ENCODE results near the gene KMO.
A peak's percentile ranks its signal among the peaks of the same experiment; 100 is the strongest.

The KMO gene

GRCh38 chr1:241532162-241532531 is at the start of gene KMO:
KMO (plus strand) TSS chr1:241532378; CDS start chr1:241532445, 67 bp downstream.
- Histone ChIP-seq H3K4me1 (ENCODE audit: control insufficient read depth in 1 of 2, insufficient read depth in 2 of 2, low read length in 2 of 2) (peaks cover 0 to 3% of the 10 kb centered on the region in 2 donors), H3K27me3 (ENCODE audit: control insufficient read depth in 1 of 2, insufficient read depth in 2 of 2, low read length in 2 of 2) (no peaks in the 10 kb centered on the region), H3K4me3 (ENCODE audit: low read depth in 1 of 2, low read length in 2 of 2) (peak within 1 kb of the TSS; percentile 73 to 84), H3K36me3 (ENCODE audit: control insufficient read depth in 1 of 2, insufficient read depth in 2 of 2, low read length in 2 of 2) (no peaks in the 10 kb centered on the region), H3K9me3 (ENCODE audit: control insufficient read depth in 1 of 2, low read length in 2 of 2) (no peaks in the 10 kb centered on the region), H3K27ac (ENCODE audit: low read depth, low read length) (no peak within 1 kb of the TSS), H3K9ac (ENCODE audit: low read depth in 1 of 2, low read length in 2 of 2) (peak within 1 kb of the TSS; percentile 54 to 59)

GRCh38 chr1:241482761-241483250 is 49.4 kb upstream of the KMO start:
- H3K27ac ChIP-seq (ENCODE audit: low read depth, low read length), result no peak overlapping the region
- no peaks in the 10 kb centered on the region for H3K4me1 ChIP-seq (ENCODE audit: control insufficient read depth in 1 of 2, insufficient read depth in 2 of 2, low read length in 2 of 2)
- no peaks in the 10 kb centered on the region for H3K36me3 ChIP-seq (ENCODE audit: control insufficient read depth in 1 of 2, insufficient read depth in 2 of 2, low read length in 2 of 2)
- no peak overlapping the region for H3K9ac ChIP-seq (ENCODE audit: low read depth in 1 of 2, low read length in 2 of 2)
- no peaks in the 10 kb centered on the region for H3K27me3 ChIP-seq (ENCODE audit: control insufficient read depth in 1 of 2, insufficient read depth in 2 of 2, low read length in 2 of 2)
- H3K9me3 ChIP-seq (ENCODE audit: control insufficient read depth in 1 of 2, low read length in 2 of 2), result no peaks in the 10 kb centered on the region
- no peak overlapping the region for H3K4me3 ChIP-seq (ENCODE audit: low read depth in 1 of 2, low read length in 2 of 2)

DNA sequence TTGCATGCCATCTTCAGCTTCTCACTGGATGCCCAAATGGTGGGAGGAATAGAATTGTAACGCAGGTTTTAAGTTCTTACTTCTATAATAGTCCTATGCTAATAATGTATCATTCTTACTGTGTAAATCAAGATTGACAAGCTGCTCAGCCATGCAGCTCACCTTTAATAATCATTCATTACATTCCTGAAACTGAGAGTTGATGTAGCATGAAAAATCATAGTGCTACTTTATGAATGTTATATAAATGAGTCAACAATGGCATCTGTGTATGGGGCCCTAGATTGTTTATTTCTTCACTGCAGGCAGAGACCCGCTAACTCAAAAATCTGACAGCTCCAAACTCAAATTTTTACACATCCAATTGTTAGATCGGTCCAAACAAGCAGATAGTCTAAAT is 47.0 kb upstream of the KMO start:
- Histone ChIP-seq H3K27me3 (ENCODE audit: control insufficient read depth in 1 of 2, insufficient read depth in 2 of 2, low read length in 2 of 2) (no peaks in the 10 kb centered on the region), H3K4me1 (ENCODE audit: control insufficient read depth in 1 of 2, insufficient read depth in 2 of 2, low read length in 2 of 2) (no peaks in the 10 kb centered on the region), H3K9ac (ENCODE audit: low read depth in 1 of 2, low read length in 2 of 2) (no peak overlapping the region), H3K4me3 (ENCODE audit: low read depth in 1 of 2, low read length in 2 of 2) (no peak overlapping the region), H3K27ac (ENCODE audit: low read depth, low read length) (no peak overlapping the region), H3K9me3 (ENCODE audit: control insufficient read depth in 1 of 2, low read length in 2 of 2) (no peaks in the 10 kb centered on the region), H3K36me3 (ENCODE audit: control insufficient read depth in 1 of 2, insufficient read depth in 2 of 2, low read length in 2 of 2) (no peaks in the 10 kb centered on the region)

DNA sequence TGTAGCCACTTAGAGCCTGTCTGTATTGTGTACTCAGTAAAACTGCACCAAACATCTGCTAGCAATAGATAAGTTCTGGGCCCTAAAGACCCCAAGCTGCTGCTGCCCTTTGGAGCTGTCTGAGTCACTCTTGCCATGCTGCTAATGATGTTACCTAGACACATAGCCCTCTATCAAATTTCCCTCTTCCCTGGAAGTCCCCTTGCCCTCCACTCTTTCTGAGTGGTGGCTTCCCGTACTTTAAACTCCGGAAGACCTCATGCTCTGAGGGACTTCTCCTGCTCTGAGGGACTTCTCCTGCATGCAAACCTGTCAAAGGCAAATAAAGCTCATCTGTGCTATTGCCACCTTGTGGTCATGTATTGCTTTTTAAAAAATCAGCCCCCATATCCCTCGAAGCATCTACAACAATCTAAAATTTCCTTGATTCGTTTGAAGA is 46.6 kb upstream of the KMO start:
- Histone ChIP-seq H3K27me3 (ENCODE audit: control insufficient read depth in 1 of 2, insufficient read depth in 2 of 2, low read length in 2 of 2) (no peaks in the 10 kb centered on the region), H3K4me3 (ENCODE audit: low read depth in 1 of 2, low read length in 2 of 2) (no peak overlapping the region), H3K9me3 (ENCODE audit: control insufficient read depth in 1 of 2, low read length in 2 of 2) (no peaks in the 10 kb centered on the region), H3K4me1 (ENCODE audit: control insufficient read depth in 1 of 2, insufficient read depth in 2 of 2, low read length in 2 of 2) (no peaks in the 10 kb centered on the region), H3K9ac (ENCODE audit: low read depth in 1 of 2, low read length in 2 of 2) (no peak overlapping the region), H3K36me3 (ENCODE audit: control insufficient read depth in 1 of 2, insufficient read depth in 2 of 2, low read length in 2 of 2) (no peaks in the 10 kb centered on the region), H3K27ac (ENCODE audit: low read depth, low read length) (no peak overlapping the region)

- Histone ChIP-seq H3K4me1 (ENCODE audit: control insufficient read depth in 1 of 2, insufficient read depth in 2 of 2, low read length in 2 of 2) (no peaks in the 10 kb centered on the region), H3K36me3 (ENCODE audit: control insufficient read depth in 1 of 2, insufficient read depth in 2 of 2, low read length in 2 of 2) (no peaks in the 10 kb centered on the region)
Measured at GRCh38 chr1:241488739-241489138, 43.4 kb upstream of the KMO start.

DNA sequence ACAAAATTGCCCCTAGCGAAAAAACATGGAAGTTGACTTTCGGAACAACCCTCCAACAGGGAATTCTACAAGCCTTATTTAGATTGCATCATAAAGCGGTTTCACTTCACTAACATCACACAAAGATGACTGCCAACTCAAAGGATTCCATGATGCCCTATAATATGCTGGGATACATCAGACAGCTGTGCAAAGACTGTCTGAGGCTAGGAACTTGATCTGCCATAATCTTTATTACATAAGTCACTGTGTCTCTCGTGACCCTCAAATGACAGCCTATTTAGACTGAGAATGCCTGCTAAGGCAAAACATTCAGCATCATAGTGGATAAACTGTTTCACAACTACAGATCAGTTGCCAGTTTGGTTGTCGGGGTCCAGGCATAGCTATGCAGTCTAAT is 36.4 kb upstream of the KMO start:
- no peak overlapping the region for H3K9ac ChIP-seq (ENCODE audit: low read depth in 1 of 2, low read length in 2 of 2)
- H3K27me3 ChIP-seq (ENCODE audit: control insufficient read depth in 1 of 2, insufficient read depth in 2 of 2, low read length in 2 of 2), result no peaks in the 10 kb centered on the region
- no peak overlapping the region for H3K27ac ChIP-seq (ENCODE audit: low read depth, low read length)
- no peaks in the 10 kb centered on the region for H3K4me1 ChIP-seq (ENCODE audit: control insufficient read depth in 1 of 2, insufficient read depth in 2 of 2, low read length in 2 of 2)
- no peak overlapping the region for H3K4me3 ChIP-seq (ENCODE audit: low read depth in 1 of 2, low read length in 2 of 2)
- H3K36me3 ChIP-seq (ENCODE audit: control insufficient read depth in 1 of 2, insufficient read depth in 2 of 2, low read length in 2 of 2), result peaks cover 17 to 58% of the 10 kb centered on the region in 2 donors
- no peaks in the 10 kb centered on the region for H3K9me3 ChIP-seq (ENCODE audit: control insufficient read depth in 1 of 2, low read length in 2 of 2)

More at GRCh38 chr1:241488739-241489138, 43.4 kb upstream of the KMO start:
- H3K4me3 ChIP-seq (ENCODE audit: low read depth in 1 of 2, low read length in 2 of 2), result no peak overlapping the region
- no peaks in the 10 kb centered on the region for H3K9me3 ChIP-seq (ENCODE audit: control insufficient read depth in 1 of 2, low read length in 2 of 2)
- no peak overlapping the region for H3K27ac ChIP-seq (ENCODE audit: low read depth, low read length)
- no peaks in the 10 kb centered on the region for H3K27me3 ChIP-seq (ENCODE audit: control insufficient read depth in 1 of 2, insufficient read depth in 2 of 2, low read length in 2 of 2)
- H3K9ac ChIP-seq (ENCODE audit: low read depth in 1 of 2, low read length in 2 of 2), result no peak overlapping the region

GRCh38 chr1:241499910-241500309 is 32.3 kb upstream of the KMO start:
- H3K4me3 ChIP-seq (ENCODE audit: low read depth in 1 of 2, low read length in 2 of 2), result no peak overlapping the region
- H3K27me3 ChIP-seq (ENCODE audit: control insufficient read depth in 1 of 2, insufficient read depth in 2 of 2, low read length in 2 of 2), result no peaks in the 10 kb centered on the region
- H3K27ac ChIP-seq (ENCODE audit: low read depth, low read length), result no peak overlapping the region
- peaks cover 24 to 82% of the 10 kb centered on the region in 2 donors for H3K36me3 ChIP-seq (ENCODE audit: control insufficient read depth in 1 of 2, insufficient read depth in 2 of 2, low read length in 2 of 2)
- H3K9me3 ChIP-seq (ENCODE audit: control insufficient read depth in 1 of 2, low read length in 2 of 2), result no peaks in the 10 kb centered on the region
- H3K9ac ChIP-seq (ENCODE audit: low read depth in 1 of 2, low read length in 2 of 2), result no peak overlapping the region
- no peaks in the 10 kb centered on the region for H3K4me1 ChIP-seq (ENCODE audit: control insufficient read depth in 1 of 2, insufficient read depth in 2 of 2, low read length in 2 of 2)

DNA sequence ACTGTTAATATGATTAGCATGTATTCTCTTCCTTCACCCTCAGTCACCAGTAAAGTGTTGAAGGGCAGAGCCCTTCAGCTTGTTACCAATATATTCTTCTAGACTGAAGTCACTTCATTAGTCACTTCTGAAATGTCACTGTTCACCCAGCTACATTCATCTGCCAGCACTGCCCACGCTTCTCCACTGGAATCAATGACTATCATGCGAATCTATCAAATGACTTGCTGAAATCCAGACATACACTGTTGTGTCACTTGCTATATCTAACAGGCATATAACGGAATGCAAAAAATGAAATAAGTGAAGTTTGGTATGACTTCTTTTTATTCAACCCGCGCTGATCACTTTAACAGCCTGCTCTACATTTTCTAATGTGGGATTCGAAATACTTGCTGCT is 28.7 kb upstream of the KMO start:
- Histone ChIP-seq H3K27me3 (ENCODE audit: control insufficient read depth in 1 of 2, insufficient read depth in 2 of 2, low read length in 2 of 2) (no peaks in the 10 kb centered on the region), H3K4me3 (ENCODE audit: low read depth in 1 of 2, low read length in 2 of 2) (no peak overlapping the region), H3K9me3 (ENCODE audit: control insufficient read depth in 1 of 2, low read length in 2 of 2) (no peaks in the 10 kb centered on the region), H3K4me1 (ENCODE audit: control insufficient read depth in 1 of 2, insufficient read depth in 2 of 2, low read length in 2 of 2) (no peaks in the 10 kb centered on the region), H3K36me3 (ENCODE audit: control insufficient read depth in 1 of 2, insufficient read depth in 2 of 2, low read length in 2 of 2) (peaks cover 20 to 75% of the 10 kb centered on the region in 2 donors), H3K27ac (ENCODE audit: low read depth, low read length) (no peak overlapping the region), H3K9ac (ENCODE audit: low read depth in 1 of 2, low read length in 2 of 2) (no peak overlapping the region)

GRCh38 chr1:241507189-241507863 is 24.9 kb upstream of the KMO start:
- no peaks in the 10 kb centered on the region for H3K9me3 ChIP-seq (ENCODE audit: control insufficient read depth in 1 of 2, low read length in 2 of 2)
- no peak overlapping the region for H3K9ac ChIP-seq (ENCODE audit: low read depth in 1 of 2, low read length in 2 of 2)
- no peaks in the 10 kb centered on the region for H3K27me3 ChIP-seq (ENCODE audit: control insufficient read depth in 1 of 2, insufficient read depth in 2 of 2, low read length in 2 of 2)
- no peak overlapping the region for H3K4me3 ChIP-seq (ENCODE audit: low read depth in 1 of 2, low read length in 2 of 2)
- H3K4me1 ChIP-seq (ENCODE audit: control insufficient read depth in 1 of 2, insufficient read depth in 2 of 2, low read length in 2 of 2), result no peaks in the 10 kb centered on the region
- peaks cover 26 to 75% of the 10 kb centered on the region in 2 donors for H3K36me3 ChIP-seq (ENCODE audit: control insufficient read depth in 1 of 2, insufficient read depth in 2 of 2, low read length in 2 of 2)
- no peak overlapping the region for H3K27ac ChIP-seq (ENCODE audit: low read depth, low read length)

GRCh38 chr1:241513378-241513777 is 18.8 kb upstream of the KMO start:
- H3K4me1 ChIP-seq (ENCODE audit: control insufficient read depth in 1 of 2, insufficient read depth in 2 of 2, low read length in 2 of 2), result peaks cover 7% of the 10 kb centered on the region in 2 donors
- H3K9ac ChIP-seq (ENCODE audit: low read depth in 1 of 2, low read length in 2 of 2), result no peak overlapping the region
- H3K36me3 ChIP-seq (ENCODE audit: control insufficient read depth in 1 of 2, insufficient read depth in 2 of 2, low read length in 2 of 2), result peaks cover 6 to 33% of the 10 kb centered on the region in 2 donors
- no peak overlapping the region for H3K4me3 ChIP-seq (ENCODE audit: low read depth in 1 of 2, low read length in 2 of 2)
- no peaks in the 10 kb centered on the region for H3K9me3 ChIP-seq (ENCODE audit: control insufficient read depth in 1 of 2, low read length in 2 of 2)
- H3K27me3 ChIP-seq (ENCODE audit: control insufficient read depth in 1 of 2, insufficient read depth in 2 of 2, low read length in 2 of 2), result no peaks in the 10 kb centered on the region
- no peak overlapping the region for H3K27ac ChIP-seq (ENCODE audit: low read depth, low read length)
